B cell (primary cell): Measurements from ENCODE around the gene MDFI.

ENCODE experiments used
- CTCF ChIP-seq: fragments of 200-600 bp; IDR thresholded peaks from one replicate; pipeline ENCODE4 v1.8.0; 2022; ENCODE audit warnings: antibody characterized with exemption, mild to moderate bottlenecking
- EZH2 ChIP-seq: IDR thresholded peaks from 2 replicates; pipeline ENCODE4 v1.6.1; 2012; ENCODE audit warnings: borderline replicate concordance, low read depth, mild to moderate bottlenecking, moderate library complexity, low read length; ENCODE audit not compliant: insufficient read depth, poor library complexity, severe bottlenecking

GRCh38 chr6:41688256-41688965, 50.1 kb downstream of the MDFI start:
- TF ChIP-seq EZH2 (no peak), CTCF (no peak)
